ENCODE data around the gene ARHGAP29. TPM values are rescaled to one million over a fixed set of nuclear protein-coding genes. Genes with fewer than 3 reads are reported as not detected.

Gene ARHGAP29
- total RNA-seq, 1 experiment from 2014 or later = 137 TPM

- CTCF ChIA-PET = no interaction called here
- intact Hi-C loops (cut with micrococcal nuclease; ENCODE audit: unreplicated experiment) = no loop called here
- H3K36me3 ChIP-seq (ENCODE audit: low read depth) = peaks cover 88% of the 10 kb centered on the region
- peaks cover 97% of the 10 kb centered on the region for H3F3A ChIP-seq (ENCODE audit: insufficient read depth, low read depth)
- H3K9me3 ChIP-seq (ENCODE audit: insufficient read depth, low read depth) = no peaks in the 10 kb centered on the region; the same call in 1 of the 2 replicates
- no peaks in the 10 kb centered on the region for H3K9me2 ChIP-seq (ENCODE audit: insufficient read depth)
- BruUV-seq (replicated peaks) = no TSS peak
- H3K4me1 ChIP-seq (replicated peaks; ENCODE audit: insufficient read depth) = peaks cover 33% of the 10 kb centered on the region; the same call in 1 of the 2 replicates
- H3K27me3 ChIP-seq (ENCODE audit: insufficient read depth, low read depth) = no peaks in the 10 kb centered on the region
- no peak overlapping the region for H2AFZ ChIP-seq
- no peak overlapping the region for H3K4me2 ChIP-seq
- TF ChIP-seq CTCF (conservative IDR thresholded peaks at IDR 0.05) (no peak), EZH2 (IDR thresholded peaks at IDR 0.05; ENCODE audit: low read depth) (no peak)
- no peak overlapping the region for H3K4me3 ChIP-seq
- DNase-seq = no peak
- H3K27ac ChIP-seq = peak overlapping the region; percentile 38
- POLR2A ChIA-PET (ENCODE audit: unreplicated experiment) = interaction anchor here (0.7 to 0.9 kb wide), 2 partner anchors 22 to 621 kb away, joined by 3 read pairs; partner anchors contain the start of gene ARHGAP29
- H3K79me2 ChIP-seq (ENCODE audit: low read depth) = peaks cover 99% of the 10 kb centered on the region
- peaks cover 60% of the 10 kb centered on the region for H4K20me1 ChIP-seq (ENCODE audit: insufficient read depth)
Measured at GRCh38 chr1:94215955-94216354, 21.4 kb downstream of the ARHGAP29 start.

- peak overlapping the region; percentile 35 for H3K27ac ChIP-seq
- peaks cover 38% of the 10 kb centered on the region for H4K20me1 ChIP-seq (ENCODE audit: insufficient read depth)
- intact Hi-C loops (cut with micrococcal nuclease; ENCODE audit: unreplicated experiment) = no loop called here
- BruUV-seq (replicated peaks) = no TSS peak
- H3K4me1 ChIP-seq (replicated peaks; ENCODE audit: insufficient read depth) = peaks cover 12% of the 10 kb centered on the region
- no peaks in the 10 kb centered on the region for H3K27me3 ChIP-seq (ENCODE audit: insufficient read depth, low read depth)
- ChIA-PET POLR2A (ENCODE audit: unreplicated experiment) (no interaction called here), CTCF (interaction anchor here (0.6 kb wide), 1 partner anchor 753 kb away, joined by 8 read pairs; no protein-coding TSS in a partner anchor)
- H3K36me3 ChIP-seq (ENCODE audit: low read depth) = peaks cover 83% of the 10 kb centered on the region
- H3K9me3 ChIP-seq (ENCODE audit: insufficient read depth, low read depth) = peaks cover 7% of the 10 kb centered on the region
- H3F3A ChIP-seq (ENCODE audit: insufficient read depth, low read depth) = peaks cover 96% of the 10 kb centered on the region
- no peak for TF ChIP-seq CTCF (conservative IDR thresholded peaks at IDR 0.05)
- TF ChIP-seq EZH2 (IDR thresholded peaks at IDR 0.05; ENCODE audit: low read depth) = no peak
- no peak for DNase-seq
- H3K79me2 ChIP-seq (ENCODE audit: low read depth) = peaks cover 92% of the 10 kb centered on the region
- H3K4me3 ChIP-seq = no peak overlapping the region
- H3K4me2 ChIP-seq = no peak overlapping the region
- no peaks in the 10 kb centered on the region for H3K9me2 ChIP-seq (ENCODE audit: insufficient read depth)
- H2AFZ ChIP-seq = no peak overlapping the region
Measured at GRCh38 chr1:94209982-94210381, 27.4 kb downstream of the ARHGAP29 start.

- intact Hi-C loops (cut with micrococcal nuclease; ENCODE audit: unreplicated experiment) = no loop called here
- Histone ChIP-seq H3K4me3 (no peak overlapping the region), H3F3A (ENCODE audit: insufficient read depth, low read depth) (peaks cover 96% of the 10 kb centered on the region), H2AFZ (no peak overlapping the region), H3K4me2 (no peak overlapping the region), H3K27me3 (ENCODE audit: insufficient read depth, low read depth) (no peaks in the 10 kb centered on the region), H3K4me1 (replicated peaks; ENCODE audit: insufficient read depth) (peaks cover 6% of the 10 kb centered on the region), H4K20me1 (ENCODE audit: insufficient read depth) (peaks cover 33% of the 10 kb centered on the region), H3K79me2 (ENCODE audit: low read depth) (peaks cover 92% of the 10 kb centered on the region), H3K36me3 (ENCODE audit: low read depth) (peaks cover 84% of the 10 kb centered on the region), H3K9me3 (ENCODE audit: insufficient read depth, low read depth) (peaks cover 7% of the 10 kb centered on the region), H3K9me2 (ENCODE audit: insufficient read depth) (no peaks in the 10 kb centered on the region), H3K27ac (peak overlapping the region; percentile 35)
- no peak for TF ChIP-seq CTCF (conservative IDR thresholded peaks at IDR 0.05)
- no peak for TF ChIP-seq EZH2 (IDR thresholded peaks at IDR 0.05; ENCODE audit: low read depth)
- POLR2A ChIA-PET (ENCODE audit: unreplicated experiment) = no interaction called here
- CTCF ChIA-PET = interaction anchor here (0.6 to 0.7 kb wide), 2 partner anchors 16 to 753 kb away, joined by 3 to 8 read pairs; no protein-coding TSS in a partner anchor
- no TSS peak for BruUV-seq (replicated peaks)
- peak in 1 of 2 experiments; percentile 80 for DNase-seq
Measured at GRCh38 chr1:94209425-94209824, 28.0 kb downstream of the ARHGAP29 start.
